ENCODE data around the gene KLK10.

DNA sequence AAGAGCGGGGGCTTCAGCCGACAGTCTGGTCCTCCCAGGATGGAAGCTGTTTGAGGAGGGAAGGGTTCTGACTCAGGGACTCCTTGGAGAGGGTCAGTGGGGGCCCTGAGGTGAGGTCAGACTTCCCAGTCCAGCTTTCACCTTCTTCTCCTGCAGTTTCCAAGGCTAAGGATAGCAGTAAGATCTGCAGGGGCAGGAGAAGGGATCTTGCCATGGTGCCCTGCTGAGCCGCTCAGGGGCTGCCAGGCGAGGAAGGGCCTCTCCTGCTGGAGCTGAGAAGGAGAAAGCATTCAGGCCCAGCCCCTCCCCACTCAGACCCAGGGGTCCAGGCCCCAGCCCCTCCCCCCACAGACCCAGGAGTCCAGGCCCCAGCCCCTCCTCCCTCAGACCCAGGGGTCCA, 37.3 kb downstream of the KLK10 start:
- TF ChIP-seq, protein P1, sequence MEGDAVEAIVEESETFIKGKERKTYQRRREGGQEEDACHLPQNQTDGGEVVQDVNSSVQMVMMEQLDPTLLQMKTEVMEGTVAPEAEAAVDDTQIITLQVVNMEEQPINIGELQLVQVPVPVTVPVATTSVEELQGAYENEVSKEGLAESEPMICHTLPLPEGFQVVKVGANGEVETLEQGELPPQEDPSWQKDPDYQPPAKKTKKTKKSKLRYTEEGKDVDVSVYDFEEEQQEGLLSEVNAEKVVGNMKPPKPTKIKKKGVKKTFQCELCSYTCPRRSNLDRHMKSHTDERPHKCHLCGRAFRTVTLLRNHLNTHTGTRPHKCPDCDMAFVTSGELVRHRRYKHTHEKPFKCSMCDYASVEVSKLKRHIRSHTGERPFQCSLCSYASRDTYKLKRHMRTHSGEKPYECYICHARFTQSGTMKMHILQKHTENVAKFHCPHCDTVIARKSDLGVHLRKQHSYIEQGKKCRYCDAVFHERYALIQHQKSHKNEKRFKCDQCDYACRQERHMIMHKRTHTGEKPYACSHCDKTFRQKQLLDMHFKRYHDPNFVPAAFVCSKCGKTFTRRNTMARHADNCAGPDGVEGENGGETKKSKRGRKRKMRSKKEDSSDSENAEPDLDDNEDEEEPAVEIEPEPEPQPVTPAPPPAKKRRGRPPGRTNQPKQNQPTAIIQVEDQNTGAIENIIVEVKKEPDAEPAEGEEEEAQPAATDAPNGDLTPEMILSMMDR (conservative IDR thresholded peaks at IDR 0.05 in 1 of 2, IDR thresholded peaks at IDR 0.05 in 1 of 2; ENCODE audit: low read depth in 1 of 2, low read length in 2 of 2), result no peak
- TF ChIP-seq EZH2 (IDR thresholded peaks at IDR 0.05; ENCODE audit: low read length, missing control alignments), result no peak

All from fibroblast of lung (primary cell).